ENCODE data around the gene E2F2.
A peak's percentile ranks its signal among the peaks of the same experiment; 100 is the strongest.
"Not testable (repeated sequence)": the region's sequence is repeated elsewhere in the genome, so short reads cannot be mapped to it uniquely, and the experiment has no call there.

The E2F2 gene

GRCh38 chr1:23522244-23522982 is 8.6 kb downstream of the E2F2 start:
- DNase-seq, result no peak

GRCh38 chr1:23521588-23521987 is 9.4 kb downstream of the E2F2 start:
- DNase-seq, result no peak

GRCh38 chr1:23517581-23517980 is 13.5 kb downstream of the E2F2 start:
- no peak for DNase-seq

DNA sequence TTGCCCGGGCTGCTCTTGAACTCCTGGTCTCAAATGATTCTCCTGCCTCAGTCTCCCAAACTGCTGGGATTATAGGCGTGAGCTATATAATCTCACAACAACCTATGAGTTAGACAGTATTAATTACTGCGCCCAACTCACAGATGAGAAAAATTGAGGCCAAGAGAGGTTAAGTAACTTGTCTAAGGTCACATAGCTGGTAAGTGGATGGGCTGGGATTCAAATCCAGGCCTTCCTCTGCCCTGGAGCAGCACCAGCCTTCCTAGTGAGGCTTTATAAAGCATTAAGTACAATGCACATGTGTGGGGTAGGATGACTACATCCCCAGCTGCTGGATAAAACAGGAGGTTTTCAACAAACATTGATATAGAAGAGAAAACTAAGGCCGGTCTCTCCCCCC is 15.1 kb downstream of the E2F2 start:
- DNase-seq, result no peak

DNA sequence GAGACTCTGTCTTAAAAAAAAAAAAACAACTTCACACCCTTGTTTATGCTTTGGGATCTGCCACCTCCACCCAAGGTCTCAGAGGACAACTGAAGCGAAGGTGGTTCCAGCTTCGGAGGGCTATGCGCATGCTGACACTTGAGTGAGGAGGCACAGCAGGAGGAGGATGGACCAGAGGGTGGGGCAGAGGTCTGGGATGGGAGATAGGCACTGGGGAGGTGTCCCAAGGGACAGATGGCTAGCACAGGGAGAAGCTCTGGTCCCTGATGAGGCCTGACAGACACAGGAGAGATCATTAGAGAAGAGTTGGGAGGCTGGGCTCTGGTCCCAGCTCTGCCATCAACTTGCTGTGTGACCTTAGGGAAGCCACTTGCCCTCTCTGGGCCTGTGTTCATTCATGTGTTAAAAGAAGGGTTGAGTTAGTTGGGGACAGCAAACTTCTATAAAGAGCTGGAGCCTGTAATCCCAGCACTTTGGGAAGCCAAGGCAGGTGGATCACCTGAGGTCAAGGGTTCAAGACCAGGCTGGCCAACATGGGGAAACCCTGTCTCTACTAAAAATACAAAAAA is 16.8 kb downstream of the E2F2 start:
- DNase-seq, result no peak

DNA sequence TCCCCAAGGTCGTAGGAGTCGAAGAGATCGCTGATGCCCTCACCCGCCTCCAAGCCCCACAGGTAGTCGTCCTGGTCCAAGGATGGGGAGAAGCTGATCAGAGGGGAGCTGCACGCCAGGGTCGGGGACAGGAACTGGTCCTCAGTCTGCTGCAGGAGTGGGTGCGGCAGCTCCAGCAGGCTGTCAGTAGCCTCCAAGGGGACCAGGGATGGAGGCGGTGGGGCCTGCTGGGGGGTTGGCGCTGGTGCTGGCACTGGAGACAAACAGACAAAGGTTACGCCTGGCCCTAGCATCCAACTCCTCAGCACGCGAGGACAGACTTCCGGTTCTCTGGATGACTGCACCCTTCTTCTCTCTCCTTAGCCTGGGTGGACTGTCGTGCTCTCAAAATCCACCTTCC is 21.1 kb downstream of the E2F2 start:
- no peak for DNase-seq

GRCh38 chr1:23506376-23507107 is 24.5 kb downstream of the E2F2 start:
- DNase-seq, result no peak

GRCh38 chr1:23505851-23506250 is 25.2 kb downstream of the E2F2 start:
- no peak for DNase-seq

- not testable (repeated sequence) for DNase-seq
Measured at GRCh38 chr1:23504156-23504555, 26.9 kb downstream of the E2F2 start.

DNA sequence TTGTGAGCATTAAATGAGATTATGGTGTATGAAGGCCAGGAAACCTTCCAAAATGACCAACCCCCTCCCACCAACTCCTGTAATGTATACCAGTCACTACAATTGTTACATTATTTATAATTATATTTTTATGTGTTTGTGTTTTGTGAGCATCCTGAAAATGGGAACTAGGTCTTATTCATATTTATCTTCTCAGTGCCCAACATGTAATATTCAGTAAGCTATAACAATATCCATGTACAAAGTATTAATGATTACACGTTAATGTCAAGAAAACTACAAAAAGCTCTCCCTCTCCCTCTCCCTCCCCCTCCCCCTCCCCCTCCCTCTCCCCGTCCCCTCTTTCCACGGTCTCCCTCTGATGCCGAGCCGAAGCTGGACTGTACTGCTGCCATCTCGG is 28.1 kb downstream of the E2F2 start:
- DNase-seq, result no peak

- DNase-seq, result no peak
Measured at GRCh38 chr1:23500466-23500865, 30.6 kb downstream of the E2F2 start.

- DNase-seq, result no peak
Measured at GRCh38 chr1:23497777-23498439, 33.1 kb downstream of the E2F2 start.

GRCh38 chr1:23496490-23497181 is 34.4 kb downstream of the E2F2 start:
- no peak for DNase-seq

GRCh38 chr1:23494836-23495235 is 36.2 kb downstream of the E2F2 start:
- not testable (repeated sequence) for DNase-seq

DNA sequence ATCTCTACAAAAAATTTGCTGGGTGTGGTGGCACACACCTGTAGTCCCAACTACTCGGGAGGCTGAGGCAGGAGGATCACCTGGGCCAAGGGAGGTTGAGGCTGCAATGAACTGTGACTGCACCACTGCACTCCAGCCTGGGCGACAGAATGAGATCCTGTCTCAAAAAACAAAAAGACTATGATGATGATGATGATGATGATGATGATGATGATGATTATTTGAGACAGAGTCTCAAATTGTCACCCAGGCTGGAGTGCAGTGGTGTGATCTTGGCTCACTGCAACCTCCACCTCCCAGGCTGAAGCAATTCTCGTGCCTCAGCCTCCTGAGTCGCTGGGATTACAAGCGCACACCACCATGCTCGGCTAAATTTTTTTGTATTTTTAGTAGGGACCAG is 38.3 kb downstream of the E2F2 start:
- not testable (repeated sequence) for DNase-seq

GRCh38 chr1:23492132-23492720 is 38.8 kb downstream of the E2F2 start:
- no peak for DNase-seq

DNA sequence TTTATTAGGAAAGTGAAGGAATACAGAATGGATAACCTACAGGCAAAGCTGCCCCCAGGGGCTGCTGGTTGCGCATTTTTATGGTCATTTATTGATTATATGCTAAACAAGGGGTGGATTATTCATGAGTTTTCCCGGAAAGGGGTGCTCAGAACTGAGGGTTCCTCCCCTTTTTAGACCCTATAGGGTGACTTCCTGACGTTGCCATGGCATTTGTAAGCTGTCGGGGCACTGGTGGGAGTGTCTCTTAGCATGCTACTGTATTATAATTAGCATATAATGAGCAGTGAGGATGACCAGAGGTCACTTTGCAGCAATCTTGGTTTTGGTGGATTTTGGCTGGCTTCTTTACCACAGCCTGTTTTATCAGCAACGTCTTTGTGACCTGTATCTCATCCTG is 41.2 kb downstream of the E2F2 start:
- DNase-seq, result no peak

- no peak for DNase-seq
Measured at GRCh38 chr1:23485002-23485332, 46.1 kb downstream of the E2F2 start.

DNA sequence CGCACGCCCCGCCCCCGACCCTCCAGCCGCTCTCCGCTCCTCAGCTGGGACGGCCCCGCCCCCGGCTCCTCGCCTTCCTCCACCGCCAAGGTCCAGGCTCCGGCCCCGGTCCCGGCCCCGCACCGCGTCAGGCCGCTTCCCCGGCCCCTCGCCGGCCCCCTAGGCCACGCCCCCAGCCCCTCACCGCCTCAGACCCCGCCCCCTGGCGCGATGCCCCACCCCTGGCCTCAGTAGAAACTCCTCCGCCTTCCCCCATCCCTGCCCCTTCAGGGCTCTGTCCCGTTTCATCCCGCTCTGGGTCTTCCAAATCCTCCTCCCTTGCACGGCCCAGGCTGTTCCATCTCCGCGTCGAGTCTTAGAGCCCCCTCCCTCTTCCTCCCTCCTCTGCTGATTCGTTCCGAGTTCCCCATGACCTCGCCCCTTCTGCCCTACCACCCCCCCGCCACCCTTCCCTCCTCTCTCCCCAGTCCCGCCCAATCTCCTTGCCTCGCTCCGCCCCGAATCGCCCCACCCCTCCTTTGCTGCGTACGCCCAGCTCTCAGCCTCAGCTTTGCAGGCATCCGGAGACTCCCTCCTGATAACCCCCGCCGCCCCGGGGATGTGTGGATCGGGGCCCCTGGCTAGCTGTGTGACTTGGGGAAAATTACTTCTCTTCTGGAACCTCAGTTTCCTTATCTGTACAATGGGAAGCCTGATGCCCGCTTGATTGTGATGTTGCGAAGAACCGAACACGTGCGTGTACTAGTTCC is 46.6 kb downstream of the E2F2 start:
- DNase-seq, result peak; percentile 74 to 75

DNA sequence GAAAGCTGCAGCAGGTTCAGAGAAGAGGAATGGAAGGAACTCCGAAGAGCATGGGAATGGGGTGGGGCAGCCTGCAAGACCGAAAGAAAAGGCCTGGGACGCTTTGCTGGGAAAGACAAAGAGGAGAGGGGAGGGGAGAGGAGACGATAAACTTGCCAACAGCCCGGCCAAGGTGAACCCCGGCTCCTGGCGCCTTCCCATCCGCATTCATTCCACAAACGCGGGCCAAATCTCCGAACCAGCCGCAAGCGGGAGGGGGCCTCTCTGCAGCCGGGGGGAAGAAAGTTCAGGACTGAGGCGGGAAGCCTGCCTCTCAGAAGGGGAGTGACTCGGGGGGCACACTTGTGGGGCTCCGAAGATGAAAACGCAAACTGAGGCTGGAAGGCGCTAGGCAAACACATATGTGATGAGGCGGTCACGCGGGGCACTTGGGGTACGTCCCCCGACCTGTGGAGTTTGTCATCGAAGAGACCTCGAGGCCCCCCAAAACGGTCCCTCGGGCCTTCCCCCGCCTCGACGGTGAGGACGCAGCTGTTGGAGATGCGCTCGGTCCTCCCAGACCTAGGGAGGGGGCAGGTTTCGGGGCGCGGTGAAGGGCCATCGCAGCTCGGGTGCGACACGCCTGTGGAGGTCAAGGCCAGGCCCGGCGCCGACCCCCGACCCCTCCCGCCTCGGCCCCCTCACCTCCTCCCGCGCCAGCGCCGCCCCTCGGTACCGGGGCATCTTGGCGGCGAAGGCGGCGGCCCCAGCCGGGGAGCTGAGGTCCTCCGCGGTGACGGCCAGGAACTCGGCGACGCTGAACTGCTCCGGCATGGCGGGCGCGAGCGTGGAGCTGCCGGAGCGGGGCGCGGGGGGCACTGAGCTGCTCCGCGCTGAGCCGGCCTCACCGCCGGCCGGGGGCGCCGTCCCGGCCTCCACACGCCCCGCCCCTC is 47.4 kb downstream of the E2F2 start, which contains the start of gene ASAP3:
Gene ASAP3, minus strand, starts transcription at position 859 of the 932 bp plus-strand sequence. Its CDS starts 46 bp downstream, at position 813.
- no peak for DNase-seq

DNA sequence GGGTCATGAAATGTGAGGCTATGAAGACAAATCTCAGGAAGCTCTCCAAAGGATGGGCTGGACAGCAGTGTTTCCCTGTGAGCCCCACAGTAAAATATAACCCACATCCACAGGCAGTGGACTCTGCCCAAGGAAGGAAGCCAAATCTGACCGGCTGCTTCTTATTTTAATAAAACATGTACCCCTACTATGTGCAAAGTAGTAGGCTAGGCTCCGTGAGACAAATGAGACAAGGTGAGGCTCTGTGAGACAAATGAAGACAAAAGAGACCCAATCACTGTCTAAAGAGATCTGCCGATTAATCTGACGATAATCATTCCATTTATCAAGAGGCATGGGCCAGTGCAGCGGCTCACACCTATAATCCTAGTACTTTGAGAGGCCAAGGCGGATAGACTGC is 49.1 kb downstream of the E2F2 start:
- DNase-seq, result no peak
